ENCODE data around the gene SLC25A47. TPM values are rescaled to one million over a fixed set of nuclear protein-coding genes. Genes with fewer than 3 reads are reported as not detected.
A peak's percentile ranks its signal among the peaks of the same experiment; 100 is the strongest.
"Not testable (repeated sequence)": the region's sequence is repeated elsewhere in the genome, so short reads cannot be mapped to it uniquely, and the experiment has no call there.

Gene SLC25A47
- total and polyA plus RNA-seq, 9 of the 15 experiments (the other 6 are each of a cell fraction or from before 2014, with no cell fraction given) = 0.09 to 0.23 (median 0.22) TPM; not detected in 6

- no peak for FAIRE-seq
- H3K4me2 ChIP-seq (ENCODE audit: insufficient read depth, low read length) = no peak overlapping the region
- H2AFZ ChIP-seq (ENCODE audit: low read depth, low read length) = no peak overlapping the region
- ATAC-seq = no peak
- intact Hi-C loops (cut with micrococcal nuclease) (loop anchor here (5.0 kb wide), 1 partner anchor 69 kb away; the partner anchor contains the start of gene WDR25), in situ Hi-C loops (cut with MboI) (no loop called here)
- H3K27me3 ChIP-seq (ENCODE audit: control insufficient read depth in 2 of 2, insufficient read depth in 2 of 2, low read length in 2 of 2) = no peaks in the 10 kb centered on the region
- DNase-seq (ENCODE audit: extremely low read depth in 1 of 4, low spot score in 3 of 4) = no peak
- ChIA-PET CTCF (ENCODE audit: low intra/inter-chr PET ratio) (no interaction called here), POLR2A (no interaction called here)
- WGBS (ENCODE audit: insufficient coverage, low coverage, missing lambda C conversion rate) = 69% methylated on average over 4 of the region's 5 CpGs
- no peak overlapping the region for H3K27ac ChIP-seq (ENCODE audit: extremely low read depth, low read depth, low read length)
- TF ChIP-seq SLC30A9 (CRISPR knock-in tag; IDR thresholded peaks at IDR 0.05) (no peak), STAT6 (CRISPR knock-in tag; IDR thresholded peaks at IDR 0.05) (no peak), MTA3 (IDR thresholded peaks at IDR 0.05; ENCODE audit: borderline replicate concordance) (no peak), GABPB2 (CRISPR knock-in tag; conservative IDR thresholded peaks at IDR 0.05) (no peak), SRSF1 (IDR thresholded peaks at IDR 0.05; ENCODE audit: low read depth, low read length) (no peak), ATF1 (CRISPR knock-in tag; IDR thresholded peaks at IDR 0.05) (no peak), ATF1 (tag; IDR thresholded peaks at IDR 0.05) (no peak), E2F6 (IDR thresholded peaks at IDR 0.05; ENCODE audit: borderline replicate concordance in 1 of 2, extremely low read depth in 1 of 2, insufficient read depth in 1 of 2, insufficient read length in 1 of 2, low read depth in 1 of 2, low read length in 1 of 2, poor library complexity in 1 of 2, severe bottlenecking in 1 of 2) (peak; percentile 13 to 29)
- H3K9me1 ChIP-seq (ENCODE audit: control insufficient read depth, insufficient read depth, low read length) = peaks cover 4% of the 10 kb centered on the region
- BruUV-seq (replicated peaks) = no TSS peak
- no peaks in the 10 kb centered on the region; the same call in 1 of the 2 replicates for H4K20me1 ChIP-seq (replicated peaks; ENCODE audit: control insufficient read depth, insufficient read depth, low read length)
- H3K4me3 ChIP-seq = no peak overlapping the region
- H3K9me3 ChIP-seq (replicated peaks; ENCODE audit: control insufficient read depth, insufficient read depth, low read depth, low read length) = no peaks in the 10 kb centered on the region
- H3K9ac ChIP-seq (ENCODE audit: insufficient read depth in 1 of 2, low read depth in 2 of 2, low read length in 2 of 2) = no peak overlapping the region
- H3K36me3 ChIP-seq (ENCODE audit: control insufficient read depth, insufficient read depth, low read length) = no peaks in the 10 kb centered on the region
- H3K4me1 ChIP-seq (replicated peaks in 1 of 2; ENCODE audit: control insufficient read depth in 2 of 2, insufficient read depth in 2 of 2, low read length in 2 of 2) = peaks cover 17 to 50% of the 10 kb centered on the region in 2 experiments; a peak in 4 of 5 replicates
- no peaks in the 10 kb centered on the region for H3K79me2 ChIP-seq (ENCODE audit: control insufficient read depth, insufficient read depth, low read length)
Measured at GRCh38 chr14:100307766-100308426, 15.2 kb upstream of the SLC25A47 start.

- BruUV-seq (replicated peaks); H4K20me1 ChIP-seq (replicated peaks; ENCODE audit: control insufficient read depth, insufficient read depth, low read length); H3K36me3 ChIP-seq (ENCODE audit: control insufficient read depth, insufficient read depth, low read length); H3K9me3 ChIP-seq (replicated peaks; ENCODE audit: control insufficient read depth, insufficient read depth, low read depth, low read length); H3K27me3 ChIP-seq (ENCODE audit: control insufficient read depth in 2 of 2, insufficient read depth in 2 of 2, low read length in 2 of 2); H2AFZ ChIP-seq (ENCODE audit: low read depth, low read length); in situ Hi-C loops (cut with MboI); H3K9me1 ChIP-seq (ENCODE audit: control insufficient read depth, insufficient read depth, low read length); POLR2A ChIA-PET; ATAC-seq; H3K9ac ChIP-seq (ENCODE audit: insufficient read depth in 1 of 2, low read depth in 2 of 2, low read length in 2 of 2); H3K27ac ChIP-seq (ENCODE audit: extremely low read depth, low read depth, low read length); DNase-seq (ENCODE audit: extremely low read depth in 1 of 4, low spot score in 3 of 4); H3K4me2 ChIP-seq (ENCODE audit: insufficient read depth, low read length); H3K79me2 ChIP-seq (ENCODE audit: control insufficient read depth, insufficient read depth, low read length); CTCF ChIA-PET (ENCODE audit: low intra/inter-chr PET ratio); FAIRE-seq; H3K4me3 ChIP-seq: not testable (repeated sequence)
- peaks cover 20 to 52% of the 10 kb centered on the region in 2 experiments; a peak in 4 of 5 replicates for H3K4me1 ChIP-seq (replicated peaks in 1 of 2; ENCODE audit: control insufficient read depth in 2 of 2, insufficient read depth in 2 of 2, low read length in 2 of 2)
- intact Hi-C loops (cut with micrococcal nuclease) = loop anchor here (5.0 kb wide), 1 partner anchor 69 kb away; the partner anchor contains the start of gene WDR25
- WGBS (ENCODE audit: insufficient coverage, low coverage, missing lambda C conversion rate) = 94% methylated on average over 3 of the region's 6 CpGs
Measured at GRCh38 chr14:100308427-100308792, 14.7 kb upstream of the SLC25A47 start.

Data from K562 (cell line).